ENCODE data around the gene TRPV3. TPM values are rescaled to one million over a fixed set of nuclear protein-coding genes. Genes with fewer than 3 reads are reported as not detected.

TRPV3 gene
- total RNA-seq, 1 experiment from 2014 or later = 0.31 TPM

DNA sequence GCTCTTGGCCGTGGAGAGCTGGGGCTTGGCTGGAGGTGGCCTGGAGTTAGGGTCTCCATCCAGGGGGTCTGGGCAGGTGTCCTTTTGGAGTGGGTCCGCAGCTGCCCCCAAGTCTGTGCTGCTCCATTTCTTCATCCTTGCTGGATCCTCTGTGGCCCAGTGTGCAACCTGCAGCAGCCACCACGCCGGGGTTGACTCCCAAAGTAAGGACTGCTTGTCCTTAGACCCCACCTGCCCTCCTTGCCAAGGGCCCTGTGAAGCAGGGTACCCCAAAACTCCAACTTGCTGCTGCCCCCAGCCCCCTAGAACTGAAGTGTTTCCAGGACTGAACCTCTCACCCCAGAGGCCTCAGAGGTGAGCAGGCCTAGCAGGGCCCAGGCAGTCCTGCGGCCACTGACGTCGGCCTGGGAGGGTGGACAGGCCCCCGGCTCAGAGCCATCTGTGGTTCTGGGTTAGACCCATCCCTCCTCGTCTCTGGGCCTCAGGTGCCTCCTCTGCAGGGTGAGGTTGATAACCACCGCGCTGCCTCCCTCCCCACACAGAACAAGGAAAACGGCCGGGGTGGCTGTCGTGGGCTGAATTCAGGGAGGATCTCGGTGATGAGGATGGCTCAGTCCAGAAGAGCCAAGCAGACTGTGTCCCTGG is 34.7 kb upstream of the TRPV3 start:
- Histone ChIP-seq H3K27ac (ENCODE audit: low read length) (no peak overlapping the region), H3K4me1 (ENCODE audit: control insufficient read depth, insufficient read depth, low read length) (no peaks in the 10 kb centered on the region), H3K27me3 (ENCODE audit: control insufficient read depth, insufficient read depth, low read length) (no peaks in the 10 kb centered on the region), H3K36me3 (ENCODE audit: control insufficient read depth, insufficient read depth, low read length) (no peaks in the 10 kb centered on the region), H3K9me3 (ENCODE audit: control insufficient read depth, insufficient read depth, low read depth, low read length) (no peaks in the 10 kb centered on the region), H3K4me3 (ENCODE audit: low read depth in 2 of 2, low read length in 2 of 2) (no peak overlapping the region)
- in situ Hi-C loops (cut with HindIII; ENCODE audit: low pct_unique_long_range_greater_than_20kb, low sequenced_read_pairs) = no loop called here
- ATAC-seq = no peak
- no peak for DNase-seq (ENCODE audit: low read depth, low spot score)
- TF ChIP-seq, protein P1, sequence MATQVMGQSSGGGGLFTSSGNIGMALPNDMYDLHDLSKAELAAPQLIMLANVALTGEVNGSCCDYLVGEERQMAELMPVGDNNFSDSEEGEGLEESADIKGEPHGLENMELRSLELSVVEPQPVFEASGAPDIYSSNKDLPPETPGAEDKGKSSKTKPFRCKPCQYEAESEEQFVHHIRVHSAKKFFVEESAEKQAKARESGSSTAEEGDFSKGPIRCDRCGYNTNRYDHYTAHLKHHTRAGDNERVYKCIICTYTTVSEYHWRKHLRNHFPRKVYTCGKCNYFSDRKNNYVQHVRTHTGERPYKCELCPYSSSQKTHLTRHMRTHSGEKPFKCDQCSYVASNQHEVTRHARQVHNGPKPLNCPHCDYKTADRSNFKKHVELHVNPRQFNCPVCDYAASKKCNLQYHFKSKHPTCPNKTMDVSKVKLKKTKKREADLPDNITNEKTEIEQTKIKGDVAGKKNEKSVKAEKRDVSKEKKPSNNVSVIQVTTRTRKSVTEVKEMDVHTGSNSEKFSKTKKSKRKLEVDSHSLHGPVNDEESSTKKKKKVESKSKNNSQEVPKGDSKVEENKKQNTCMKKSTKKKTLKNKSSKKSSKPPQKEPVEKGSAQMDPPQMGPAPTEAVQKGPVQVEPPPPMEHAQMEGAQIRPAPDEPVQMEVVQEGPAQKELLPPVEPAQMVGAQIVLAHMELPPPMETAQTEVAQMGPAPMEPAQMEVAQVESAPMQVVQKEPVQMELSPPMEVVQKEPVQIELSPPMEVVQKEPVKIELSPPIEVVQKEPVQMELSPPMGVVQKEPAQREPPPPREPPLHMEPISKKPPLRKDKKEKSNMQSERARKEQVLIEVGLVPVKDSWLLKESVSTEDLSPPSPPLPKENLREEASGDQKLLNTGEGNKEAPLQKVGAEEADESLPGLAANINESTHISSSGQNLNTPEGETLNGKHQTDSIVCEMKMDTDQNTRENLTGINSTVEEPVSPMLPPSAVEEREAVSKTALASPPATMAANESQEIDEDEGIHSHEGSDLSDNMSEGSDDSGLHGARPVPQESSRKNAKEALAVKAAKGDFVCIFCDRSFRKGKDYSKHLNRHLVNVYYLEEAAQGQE (IDR thresholded peaks at IDR 0.05; ENCODE audit: insufficient read depth in 1 of 2, low read depth in 2 of 2, low read length in 1 of 2) = no peak
- TF ChIP-seq SIN3A (IDR thresholded peaks at IDR 0.05; ENCODE audit: borderline replicate concordance, insufficient read depth, low read depth, low read length) (no peak), TCF7L2 (IDR thresholded peaks at IDR 0.05; ENCODE audit: low read depth, low read length) (no peak), POLR2AphosphoS5 (IDR thresholded peaks at IDR 0.05; ENCODE audit: low read depth, low read length) (no peak)
- TF ChIP-seq, protein P2, sequence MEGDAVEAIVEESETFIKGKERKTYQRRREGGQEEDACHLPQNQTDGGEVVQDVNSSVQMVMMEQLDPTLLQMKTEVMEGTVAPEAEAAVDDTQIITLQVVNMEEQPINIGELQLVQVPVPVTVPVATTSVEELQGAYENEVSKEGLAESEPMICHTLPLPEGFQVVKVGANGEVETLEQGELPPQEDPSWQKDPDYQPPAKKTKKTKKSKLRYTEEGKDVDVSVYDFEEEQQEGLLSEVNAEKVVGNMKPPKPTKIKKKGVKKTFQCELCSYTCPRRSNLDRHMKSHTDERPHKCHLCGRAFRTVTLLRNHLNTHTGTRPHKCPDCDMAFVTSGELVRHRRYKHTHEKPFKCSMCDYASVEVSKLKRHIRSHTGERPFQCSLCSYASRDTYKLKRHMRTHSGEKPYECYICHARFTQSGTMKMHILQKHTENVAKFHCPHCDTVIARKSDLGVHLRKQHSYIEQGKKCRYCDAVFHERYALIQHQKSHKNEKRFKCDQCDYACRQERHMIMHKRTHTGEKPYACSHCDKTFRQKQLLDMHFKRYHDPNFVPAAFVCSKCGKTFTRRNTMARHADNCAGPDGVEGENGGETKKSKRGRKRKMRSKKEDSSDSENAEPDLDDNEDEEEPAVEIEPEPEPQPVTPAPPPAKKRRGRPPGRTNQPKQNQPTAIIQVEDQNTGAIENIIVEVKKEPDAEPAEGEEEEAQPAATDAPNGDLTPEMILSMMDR (IDR thresholded peaks at IDR 0.05) = no peak
- intact Hi-C loops (cut with micrococcal nuclease; ENCODE audit: unreplicated experiment) = no loop called here
- CTCF ChIA-PET = no interaction called here
- POLR2A ChIA-PET = no interaction called here
- no TSS peak for BruUV-seq (replicated peaks)

DNA sequence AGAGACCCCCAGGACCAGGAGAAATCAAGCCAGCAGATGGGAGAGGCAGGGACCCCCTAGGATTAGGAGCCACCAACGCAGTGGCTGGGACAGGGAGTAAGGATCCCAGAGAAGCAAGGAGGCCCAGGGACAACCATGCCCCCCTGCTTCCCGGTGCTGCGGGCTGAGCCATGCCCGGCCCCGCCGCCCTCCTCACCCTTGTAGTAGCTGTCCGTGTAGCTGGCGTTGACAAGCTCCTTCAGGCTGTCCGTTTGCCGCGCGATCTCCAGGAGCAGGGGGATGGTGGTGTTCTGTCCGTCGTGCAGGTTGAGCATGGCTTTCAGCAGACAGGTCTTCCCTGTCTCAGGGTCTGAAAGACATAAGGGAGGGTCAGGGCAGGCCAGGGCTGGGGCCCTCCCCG is 33.2 kb upstream of the TRPV3 start:
- CTCF ChIA-PET = no interaction called here
- no peak overlapping the region for H3K27ac ChIP-seq (ENCODE audit: low read length)
- H3K9me3 ChIP-seq (ENCODE audit: control insufficient read depth, insufficient read depth, low read depth, low read length) = no peaks in the 10 kb centered on the region
- DNase-seq (ENCODE audit: low read depth, low spot score) (no peak), ATAC-seq (no peak)
- intact Hi-C loops (cut with micrococcal nuclease; ENCODE audit: unreplicated experiment) = no loop called here
- no peaks in the 10 kb centered on the region for H3K4me1 ChIP-seq (ENCODE audit: control insufficient read depth, insufficient read depth, low read length)
- in situ Hi-C loops (cut with HindIII; ENCODE audit: low pct_unique_long_range_greater_than_20kb, low sequenced_read_pairs) = no loop called here
- POLR2A ChIA-PET = no interaction called here
- H3K4me3 ChIP-seq (ENCODE audit: low read depth in 2 of 2, low read length in 2 of 2) = no peak overlapping the region
- no TSS peak for BruUV-seq (replicated peaks)
- TF ChIP-seq POLR2AphosphoS5 (IDR thresholded peaks at IDR 0.05; ENCODE audit: low read depth, low read length) (no peak), TCF7L2 (IDR thresholded peaks at IDR 0.05; ENCODE audit: low read depth, low read length) (no peak), SIN3A (IDR thresholded peaks at IDR 0.05; ENCODE audit: borderline replicate concordance, insufficient read depth, low read depth, low read length) (no peak)
- TF ChIP-seq, protein P2 (IDR thresholded peaks at IDR 0.05) = no peak
- TF ChIP-seq, protein P1 (IDR thresholded peaks at IDR 0.05; ENCODE audit: insufficient read depth in 1 of 2, low read depth in 2 of 2, low read length in 1 of 2) = no peak
- no peaks in the 10 kb centered on the region; the same call in 1 of the 2 replicates for H3K36me3 ChIP-seq (ENCODE audit: control insufficient read depth, insufficient read depth, low read length)
- no peaks in the 10 kb centered on the region for H3K27me3 ChIP-seq (ENCODE audit: control insufficient read depth, insufficient read depth, low read length)

Measured in Panc1 (cell line).